Ovary (tissue), 9 donors: ENCODE measurements around the gene DHRS2. TPM values are rescaled to one million over a fixed set of nuclear protein-coding genes. Genes with fewer than 3 reads are reported as not detected.

Experiments used
- DNase-seq, 5 donors: peaks; one replicate each; pipeline ENCODE4 v3.0.0-alpha.2; 2019 to 2020
- H3K27ac ChIP-seq, 2 donors: fragments of 200-600 bp; one replicate each; pipeline versions ENCODE4 v1.5.1 to v1.8.0; 2019 to 2022
- H3K27me3 ChIP-seq: fragments of 200-600 bp; one replicate; pipeline ENCODE4 v1.8.0; 2022
- H3K36me3 ChIP-seq: fragments of 200-600 bp; sonication (generic); one replicate; pipeline ENCODE4 v1.5.1; 2019
- H3K4me1 ChIP-seq: one replicate; pipeline ENCODE4 v1.8.1; 2013; ENCODE audit warnings: mild to moderate bottlenecking, moderate library complexity; ENCODE audit not compliant: insufficient read depth
- H3K4me3 ChIP-seq: fragments of 200-600 bp; sonication (generic); one replicate; pipeline ENCODE4 v1.5.1; 2017
- H3K9me3 ChIP-seq, 2 donors: fragments of 200-600 bp in 1 of 2; sonication (generic) in 1 of 2; one replicate each; pipeline versions ENCODE4 v1.5.1 to v1.8.1; 2013 to 2019; ENCODE audit warnings: mild to moderate bottlenecking in 1 of 2, moderate library complexity in 1 of 2
- CTCF ChIP-seq, 3 donors: fragments of 450-650 bp in 2 of 3; fragments of 200-600 bp in 1 of 3; IDR thresholded peaks; one replicate each; pipeline versions ENCODE4 v1.5.1 to v1.8.0; 2016 to 2022; ENCODE audit warnings: antibody characterized with exemption in 3 of 3, mild to moderate bottlenecking in 1 of 3
- EP300 ChIP-seq: sonication (generic); formaldehyde crosslinking; IDR thresholded peaks from one replicate; pipeline ENCODE4 v1.6.1; 2017; ENCODE audit warnings: antibody characterized with exemption
- POLR2A ChIP-seq: fragments of 450-650 bp; IDR thresholded peaks from one replicate; pipeline ENCODE4 v1.6.1; 2017; ENCODE audit warnings: antibody characterized with exemption, mild to moderate bottlenecking, moderate library complexity
- WGBS, 3 donors: extraction: QIAGEN DNeasy Blood & Tissue Kit in 1 of 3; methylation state at CpG; one replicate each; pipeline versions ENCODE4 v1.1.5 to v1.1.7; 2013 to 2017; 5-methylcytosine and 5-hydroxymethylcytosine counted together
- intact Hi-C, 4 donors: fragments of 100-400 bp; cut with DNase I; formaldehyde crosslinking; loops; one replicate each; pipeline versions ENCODE4 v1.11.0 to v1.15.1; 2022 to 2023
- polyA plus RNA-seq, 2 donors: library from polyadenylated mRNA; stranded (reverse); fragments of 200-250 nt in 1 of 2; fragments of 350-450 nt in 1 of 2; fragmentation: Illumina TruSeq in 1 of 2; extraction: RNeasy Lipid Tissue Mini Kit (QIAGEN cat#74804) in 1 of 2; gene quantifications; one replicate each; pipeline ENCODE4 v1.2.3, GENCODE V29; 2013 to 2014
- total RNA-seq, 7 donors: library from RNA; depleted of rRNA in 2 of 7; stranded (reverse); fragments of >200 nt in 2 of 7; fragmentation: NEBNext Ultra II Directional in 3 of 7; extraction: Animal tissue kit (Norgen Biotek cat#: 25700) in 3 of 7; gene quantifications; one replicate each; pipeline versions ENCODE4 v1.1.0 to v1.2.4, GENCODE V29; 2016 to 2023
- donor health status: DM: no; HTN: no; CAD: no; lungs with moderate emphysema.
- donor health status: DM: no; HTN: no; CAD: no.
- donor health status: Bipolar disorder and iron deficiency.
- donor health status: DM: yes; HTN: yes; CAD: no.
- donor health status: DM: no; HTN: no; CAD: no.
- donor health status: DM: yes; HTN: yes; CAD: no.

The DHRS2 gene
- total and polyA plus RNA-seq, 9 donors = 1.6 to 46.6 (median 14.9) TPM

- Histone ChIP-seq H3K27ac (peak overlapping the region in 1 of 2 donors; percentile 88), H3K36me3 (no peaks in the 10 kb centered on the region), H3K4me3 (no peak overlapping the region), H3K9me3 (no peaks in the 10 kb centered on the region), H3K27me3 (no peaks in the 10 kb centered on the region), H3K4me1 (peaks cover 23% of the 10 kb centered on the region)
- DNase-seq = peak; percentile 89 to 94 (median 92)
- TF ChIP-seq CTCF (IDR thresholded peaks at IDR 0.05) (no peak), EP300 (no peak), POLR2A (no peak)
- intact Hi-C loops = loop anchor here in 1 of 4 donors (10.0 kb wide), 1 partner anchor 274 kb away; no protein-coding TSS in a partner anchor
- WGBS, 3 donors = 5 to 8% (median 8%) methylated on average over 5 of the region's 5 CpGs
Observed at GRCh38 chr14:23640524-23641141, 4.5 kb downstream of the DHRS2 start.

GRCh38 chr14:23641180-23641914 is 5.2 kb downstream of the DHRS2 start:
- Histone ChIP-seq H3K9me3 (no peaks in the 10 kb centered on the region), H3K27ac (peak overlapping the region in 1 of 2 donors; percentile 88), H3K36me3 (no peaks in the 10 kb centered on the region), H3K4me1 (peaks cover 23% of the 10 kb centered on the region), H3K4me3 (no peak overlapping the region), H3K27me3 (no peaks in the 10 kb centered on the region)
- intact Hi-C loops = loop anchor here in 1 of 4 donors (10.0 kb wide), 1 partner anchor 273 kb away; no protein-coding TSS in a partner anchor
- 71 to 75% (median 73%) methylated on average over 4 of the region's 4 CpGs for WGBS, 3 donors
- no peak for TF ChIP-seq CTCF (IDR thresholded peaks at IDR 0.05)
- no peak for TF ChIP-seq EP300
- TF ChIP-seq POLR2A = no peak
- DNase-seq = no peak

DNA sequence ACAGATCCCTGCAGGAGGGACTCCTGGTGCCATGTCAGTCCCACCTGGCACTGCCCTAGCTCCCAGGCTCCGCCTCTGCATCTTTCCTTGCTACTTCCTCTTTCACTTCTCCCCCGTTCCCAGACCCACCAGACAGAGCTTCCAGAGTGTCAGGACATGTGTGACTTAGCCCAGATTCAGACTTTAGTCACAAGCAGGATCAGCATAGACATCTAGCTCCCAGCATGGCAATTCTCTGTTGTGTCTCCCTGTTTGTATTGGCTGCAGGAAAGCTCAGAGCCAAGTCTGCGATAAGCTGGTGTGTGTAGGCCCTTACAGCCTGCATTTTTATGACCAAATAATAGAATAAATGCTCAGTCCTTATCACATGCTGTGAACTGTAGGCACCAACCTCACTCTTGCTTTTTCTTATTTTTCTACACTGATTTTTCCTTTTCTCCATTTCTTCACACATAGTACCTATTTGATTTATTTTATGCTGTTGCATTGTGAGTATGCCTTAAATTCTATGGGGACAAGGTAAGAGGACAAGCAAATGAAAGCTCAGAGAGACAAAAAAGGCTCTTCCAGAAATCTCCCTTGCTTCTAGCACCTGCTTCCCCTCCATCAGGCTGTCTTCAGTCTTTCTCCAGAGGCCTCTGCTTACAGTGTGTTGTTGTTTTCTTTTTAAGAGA is 5.9 kb downstream of the DHRS2 start:
- TF ChIP-seq POLR2A (no peak), CTCF (IDR thresholded peaks at IDR 0.05) (no peak), EP300 (no peak)
- no peaks in the 10 kb centered on the region for H3K36me3 ChIP-seq
- H3K27ac ChIP-seq = peak overlapping the region in 1 of 2 donors; percentile 88
- H3K4me3 ChIP-seq = no peak overlapping the region
- no peaks in the 10 kb centered on the region for H3K9me3 ChIP-seq
- peaks cover 23% of the 10 kb centered on the region for H3K4me1 ChIP-seq
- H3K27me3 ChIP-seq = no peaks in the 10 kb centered on the region
- no peak for DNase-seq
- intact Hi-C loops = loop anchor here in 1 of 4 donors (10.0 kb wide), 1 partner anchor 273 kb away; no protein-coding TSS in a partner anchor
- 52 to 65% (median 55%) methylated on average over 3 of the region's 3 CpGs for WGBS, 3 donors

DNA sequence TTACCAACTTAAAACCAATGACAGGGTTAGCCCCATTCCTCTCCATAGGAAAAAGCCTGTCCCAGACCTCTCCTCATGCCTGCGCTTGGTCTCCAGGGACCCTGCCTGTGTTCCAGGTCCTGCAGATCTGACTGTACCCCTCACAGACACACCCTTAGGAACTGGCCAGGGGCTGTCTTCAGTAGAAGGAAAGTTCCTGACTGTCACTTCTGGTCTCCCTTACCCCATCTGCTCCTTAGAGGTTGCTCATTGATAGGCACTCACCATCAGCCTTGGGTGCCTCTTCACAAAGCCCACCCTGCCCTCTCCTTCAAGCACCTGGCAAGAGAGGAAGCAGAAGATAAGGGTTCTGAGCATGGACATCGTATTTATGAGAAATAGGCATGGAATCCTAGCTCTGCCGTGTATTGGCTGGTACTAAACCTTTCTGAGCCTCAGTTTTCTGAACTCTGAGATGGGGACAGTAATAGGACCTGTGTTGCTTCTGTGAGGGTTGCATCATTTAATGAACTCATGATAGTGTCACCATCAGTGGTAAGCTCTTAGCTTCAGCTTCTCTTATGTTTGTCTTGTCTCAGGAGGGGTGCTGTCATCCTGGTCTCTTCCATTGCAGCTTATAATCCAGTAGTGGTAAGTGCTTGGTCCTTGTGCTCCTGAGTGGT is 7.5 kb downstream of the DHRS2 start:
- 90 to 98% (median 91%) methylated on average over 3 of the region's 3 CpGs for WGBS, 3 donors
- H3K9me3 ChIP-seq = no peaks in the 10 kb centered on the region
- no peak for TF ChIP-seq POLR2A
- no peak for TF ChIP-seq CTCF (IDR thresholded peaks at IDR 0.05)
- TF ChIP-seq EP300 = no peak
- H3K4me3 ChIP-seq = no peak overlapping the region
- H3K27ac ChIP-seq = peak overlapping the region in 1 of 2 donors; percentile 88
- H3K4me1 ChIP-seq = peaks cover 23% of the 10 kb centered on the region
- no peaks in the 10 kb centered on the region for H3K27me3 ChIP-seq
- DNase-seq = no peak
- H3K36me3 ChIP-seq = no peaks in the 10 kb centered on the region
- intact Hi-C loops = loop anchor here in 1 of 4 donors (10.0 kb wide), 1 partner anchor 271 kb away; no protein-coding TSS in a partner anchor
